K562 (cell line): ENCODE measurements around the gene ALDH8A1. TPM values are rescaled to one million over a fixed set of nuclear protein-coding genes. Genes with fewer than 3 reads are reported as not detected.

Experiments used
- ATAC-seq: fragments of 200-7000 bp; cut with Tn5 transposase; 3 replicates; pipeline ENCODE4 v1.9.1; 2020; ENCODE audit warnings: moderate library complexity
- BruUV-seq: library from RNA; stranded (reverse); fragments of 400-500 nt; replicated peaks from 2 replicates; lab custom pipeline; 2021; lab: Mats Ljungman, UMichigan
- CTCF ChIA-PET: fragments of 300-600 bp; formaldehyde crosslinking; extraction: SDS; loops from one replicate; lab custom pipeline; 2021; ENCODE audit warnings: low intra/inter-chr PET ratio; lab: Yijun Ruan, JAX
- POLR2A ChIA-PET: fragments of 300-600, 350-650 bp; sonication (Branson Sonifier 250); formaldehyde crosslinking; extraction: SDS; loops from one replicate; lab custom pipeline; 2021; ENCODE audit warnings: antibody characterized with exemption, inconsistent platforms; lab: Yijun Ruan, JAX
- DNase-seq, 4 experiments: peaks; one replicate each; pipeline versions ENCODE4 v3.0.0 to v3.0.0-alpha.2; 2011 to 2018; ENCODE audit warnings: low spot score in 3 of 4, mixed read lengths in 3 of 4; ENCODE audit errors: extremely low read depth in 1 of 4
- FAIRE-seq: peaks from 2 replicates; lab custom pipeline; 2011; peaks lifted over from hg19 to GRCh38; lab: Jason Lieb, UNC
- H2AFZ ChIP-seq: 2 replicates; pipeline ENCODE4 v1.6.0; 2011; ENCODE audit warnings: low read depth, low read length, control low read depth, inconsistent platforms
- H3K27ac ChIP-seq: fragments of 200-600 bp; 3 replicates; pipeline ENCODE4 v1.8.0; 2011; ENCODE audit warnings: low read depth, mild to moderate bottlenecking, control low read depth, inconsistent platforms, low read length, moderate library complexity, mixed read lengths; ENCODE audit errors: extremely low read depth
- H3K27me3 ChIP-seq, 2 experiments: fragments of 300-600 bp in 1 of 2; 2 replicates in 1 of 2; 3 replicates in 1 of 2; pipeline versions ENCODE4 v1.6.0 to v1.8.0; 2011; ENCODE audit warnings: inconsistent platforms in 2 of 2, low read length in 2 of 2, mild to moderate bottlenecking in 1 of 2, mixed read lengths in 1 of 2, moderate library complexity in 1 of 2; ENCODE audit not compliant: control insufficient read depth in 2 of 2, insufficient read depth in 2 of 2
- H3K36me3 ChIP-seq: fragments of 300-600 bp; 3 replicates; pipeline ENCODE4 v1.8.0; 2011; ENCODE audit warnings: mild to moderate bottlenecking, low read length, inconsistent platforms; ENCODE audit not compliant: control insufficient read depth, insufficient read depth
- H3K4me1 ChIP-seq, 2 experiments: fragments of 200-600 bp in 1 of 2; replicated peaks in 1 of 2; 2 replicates in 1 of 2; 3 replicates in 1 of 2; pipeline versions ENCODE4 v1.5.1 to v1.8.0; 2011; ENCODE audit warnings: inconsistent platforms in 2 of 2, low read length in 2 of 2, mild to moderate bottlenecking in 1 of 2, mixed read lengths in 1 of 2, moderate library complexity in 1 of 2; ENCODE audit not compliant: control insufficient read depth in 2 of 2, insufficient read depth in 2 of 2
- H3K4me2 ChIP-seq: 2 replicates; pipeline ENCODE4 v1.6.1; 2011; ENCODE audit warnings: low read length, control low read depth, inconsistent platforms, mixed read lengths; ENCODE audit not compliant: insufficient read depth
- H3K4me3 ChIP-seq: fragments of 200-600 bp; sonication (generic), shearing (Covaris generic); 2 replicates; pipeline ENCODE4 v1.5.1; 2016; ENCODE audit warnings: control low read depth, inconsistent platforms
- H3K79me2 ChIP-seq: fragments of 200-600 bp; 3 replicates; pipeline ENCODE4 v1.8.0; 2011; ENCODE audit warnings: low read length, inconsistent platforms; ENCODE audit not compliant: control insufficient read depth, insufficient read depth
- H3K9ac ChIP-seq, 2 experiments: 2 replicates each; pipeline versions ENCODE4 v1.6.0 to v1.6.1; 2011; ENCODE audit warnings: low read depth in 2 of 2, low read length in 2 of 2, control low read depth in 1 of 2, inconsistent platforms in 1 of 2, mild to moderate bottlenecking in 1 of 2, mixed read lengths in 1 of 2; ENCODE audit not compliant: insufficient read depth in 1 of 2
- H3K9me1 ChIP-seq: one replicate; pipeline ENCODE4 v1.6.0; 2011; ENCODE audit warnings: inconsistent platforms, mild to moderate bottlenecking, low read length, moderate library complexity; ENCODE audit not compliant: control insufficient read depth, insufficient read depth
- H3K9me3 ChIP-seq: replicated peaks from 2 replicates; pipeline ENCODE4 v1.5.1; 2011; ENCODE audit warnings: low read depth, low read length, inconsistent platforms; ENCODE audit not compliant: control insufficient read depth, insufficient read depth
- H4K20me1 ChIP-seq: replicated peaks from 2 replicates; pipeline ENCODE4 v1.6.1; 2011; ENCODE audit warnings: low read length, inconsistent platforms, mixed read lengths; ENCODE audit not compliant: control insufficient read depth, insufficient read depth
- CREB3 ChIP-seq: fragments of 450-650 bp; conservative IDR thresholded peaks from 2 replicates; pipeline ENCODE4 v1.6.1; 2016; ENCODE audit warnings: missing genetic modification characterization, low read depth, mild to moderate bottlenecking, missing compliant biosample characterization, moderate library complexity
- HBP1 ChIP-seq: fragments of 450-650 bp; formaldehyde crosslinking; IDR thresholded peaks from 2 replicates; pipeline ENCODE4 v1.4.0; 2022; ENCODE audit warnings: missing genetic modification characterization
- ZNF140 ChIP-seq: fragments of 250-450 bp; sonication (Bioruptor Pico); IDR thresholded peaks from 2 replicates; pipeline ENCODE4 v1.8.0; 2021; ENCODE audit warnings: moderate library complexity, mild to moderate bottlenecking, inconsistent platforms
- WGBS: fragments of 100-300 bp; shearing (Covaris generic); methylation state at CpG from one replicate; pipeline ENCODE4 v1.1.6; 2016; ENCODE audit warnings: low coverage, mixed read lengths; ENCODE audit not compliant: insufficient coverage; ENCODE audit errors: missing lambda C conversion rate; 5-methylcytosine and 5-hydroxymethylcytosine counted together
- in situ Hi-C: fragments of 300-500 bp; cut with MboI; formaldehyde crosslinking; loops from 4 replicates; pipeline ENCODE4 v1.15.0; 2018; ENCODE audit warnings: inconsistent platforms, mixed read lengths
- intact Hi-C: fragments of 100-400 bp; cut with micrococcal nuclease; formaldehyde crosslinking; loops from 2 replicates; pipeline ENCODE4 v1.14.2; 2022
- polyA plus RNA-seq, 8 experiments: library from polyadenylated mRNA; depleted of rRNA in 4 of 8; stranded (reverse) in 5 of 8; unstranded in 3 of 8; fragments of >200 nt; fragmentation: Nextera tagmentation in 2 of 8; fragmentation: Illumina TruSeq in 1 of 8; extraction: Ambion mirVana in 2 of 8; extraction: Trizol in 1 of 8; gene quantifications; 2 replicates each; pipeline versions ENCODE4 v1.2.1 to v1.2.3, GENCODE V29; 2011 to 2014; ENCODE audit warnings: inconsistent platforms in 1 of 8, missing spikeins in 1 of 8
- total RNA-seq, 7 experiments: library from RNA; depleted of rRNA in 6 of 7; stranded (reverse); fragments of >200 nt in 6 of 7; fragmentation: Illumina TruSeq in 2 of 7; extraction: Trizol in 2 of 7; gene quantifications; 2 replicates each; pipeline versions ENCODE4 v1.2.1 to v1.2.3, GENCODE V29; 2011 to 2021; ENCODE audit warnings: low replicate concordance in 1 of 7

Gene ALDH8A1
- total and polyA plus RNA-seq, 9 of the 15 experiments (the other 6 are each of a cell fraction or from before 2014, with no cell fraction given): 0.03 to 0.18 (median 0.04) TPM; not detected in 2

- intact Hi-C loops: no loop called here
- WGBS: 5% methylated on average over 1 of the region's 1 CpG
These were observed 38.4 kb downstream of the ALDH8A1 start for GRCh38 chr6:134911547-134911946.

More at GRCh38 chr6:134911547-134911946, 38.4 kb downstream of the ALDH8A1 start:
- in situ Hi-C loops: no loop called here
- Histone ChIP-seq H3K9me3 (no peaks in the 10 kb centered on the region), H3K79me2 (no peaks in the 10 kb centered on the region), H4K20me1 (no peaks in the 10 kb centered on the region), H3K27ac (no peak overlapping the region), H3K4me1 (no peaks in the 10 kb centered on the region; a peak in 1 of 5 replicates), H3K4me3 (no peak overlapping the region), H3K36me3 (no peaks in the 10 kb centered on the region), H3K9me1 (no peaks in the 10 kb centered on the region), H3K27me3 (peaks cover 9 to 40% of the 10 kb centered on the region in 2 experiments; a peak in 4 of 5 replicates), H2AFZ (no peak overlapping the region), H3K9ac (no peak overlapping the region), H3K4me2 (no peak overlapping the region)
- FAIRE-seq (no peak), DNase-seq (no peak), ATAC-seq (no peak)
- CTCF ChIA-PET: no interaction called here
- TF ChIP-seq CREB3 (tag): no peak
- no peak for TF ChIP-seq ZNF140 (CRISPR knock-in tag)
- no peak for TF ChIP-seq HBP1
- no TSS peak for BruUV-seq
- POLR2A ChIA-PET: no interaction called here
